ENCODE data around the gene TMEM117. TPM values are rescaled to one million over a fixed set of nuclear protein-coding genes. Genes with fewer than 3 reads are reported as not detected.

Gene TMEM117
- total RNA-seq, 2 donors from 2014 or later = 0.79 to 1.4 TPM

DNA sequence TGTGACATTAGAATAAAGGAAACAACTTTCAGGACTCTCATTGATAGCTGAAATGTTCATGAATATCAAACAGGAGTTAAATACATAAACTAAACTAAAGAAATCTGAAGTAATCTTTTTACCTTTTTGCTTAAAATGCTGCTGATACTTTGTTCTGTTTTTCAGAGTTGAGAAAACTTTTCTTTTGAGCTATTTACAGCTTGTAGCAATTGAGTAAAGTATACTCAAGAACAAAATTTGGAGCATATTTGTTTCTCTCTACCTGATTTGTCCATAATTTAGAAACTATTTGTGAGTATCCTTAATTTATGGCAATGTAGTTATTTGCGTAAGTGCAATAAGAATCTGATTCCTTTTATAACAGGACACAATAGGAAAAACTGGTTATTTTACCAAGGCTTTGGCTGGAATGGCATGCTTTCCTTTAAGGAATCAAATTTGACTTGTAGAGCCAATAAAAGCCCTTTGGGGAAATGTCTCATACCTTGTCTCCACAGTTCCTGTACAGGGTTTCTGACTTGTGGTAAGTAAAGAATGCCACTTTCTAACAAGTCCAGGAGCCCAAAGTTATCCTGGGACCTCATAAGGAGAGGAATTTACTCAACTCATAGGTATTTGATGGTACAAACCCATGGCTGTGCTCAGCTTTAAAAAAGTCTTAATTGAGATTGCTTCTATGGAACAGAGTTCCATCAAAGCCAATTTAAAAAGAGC lies 195.7 kb downstream of the TMEM117 start:
- no peak overlapping the region for H3K27ac ChIP-seq (ENCODE audit: low read depth, low read length)
- no peak overlapping the region for H3K9ac ChIP-seq (ENCODE audit: extremely low read depth, low read length, poor library complexity, severe bottlenecking)
- Mint-ChIP-seq H3K4me3 (no peak overlapping the region), H3K9me3 (peaks cover 18% of the 10 kb centered on the region), H3K4me1 (no peaks in the 10 kb centered on the region), H3K27me3 (ENCODE audit: insufficient read depth) (no peaks in the 10 kb centered on the region), H3K36me3 (ENCODE audit: low read depth) (no peaks in the 10 kb centered on the region), H3K27ac (no peak overlapping the region)
- H3K4me3 ChIP-seq (ENCODE audit: low read length) = peak overlapping the region; percentile 32
- H3K9me3 ChIP-seq (ENCODE audit: control insufficient read depth, low read length) = peaks cover 22% of the 10 kb centered on the region
- no peak for DNase-seq
- TF ChIP-seq, protein P1, sequence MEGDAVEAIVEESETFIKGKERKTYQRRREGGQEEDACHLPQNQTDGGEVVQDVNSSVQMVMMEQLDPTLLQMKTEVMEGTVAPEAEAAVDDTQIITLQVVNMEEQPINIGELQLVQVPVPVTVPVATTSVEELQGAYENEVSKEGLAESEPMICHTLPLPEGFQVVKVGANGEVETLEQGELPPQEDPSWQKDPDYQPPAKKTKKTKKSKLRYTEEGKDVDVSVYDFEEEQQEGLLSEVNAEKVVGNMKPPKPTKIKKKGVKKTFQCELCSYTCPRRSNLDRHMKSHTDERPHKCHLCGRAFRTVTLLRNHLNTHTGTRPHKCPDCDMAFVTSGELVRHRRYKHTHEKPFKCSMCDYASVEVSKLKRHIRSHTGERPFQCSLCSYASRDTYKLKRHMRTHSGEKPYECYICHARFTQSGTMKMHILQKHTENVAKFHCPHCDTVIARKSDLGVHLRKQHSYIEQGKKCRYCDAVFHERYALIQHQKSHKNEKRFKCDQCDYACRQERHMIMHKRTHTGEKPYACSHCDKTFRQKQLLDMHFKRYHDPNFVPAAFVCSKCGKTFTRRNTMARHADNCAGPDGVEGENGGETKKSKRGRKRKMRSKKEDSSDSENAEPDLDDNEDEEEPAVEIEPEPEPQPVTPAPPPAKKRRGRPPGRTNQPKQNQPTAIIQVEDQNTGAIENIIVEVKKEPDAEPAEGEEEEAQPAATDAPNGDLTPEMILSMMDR (conservative IDR thresholded peaks at IDR 0.05) = no peak
- WGBS, 2 experiments (ENCODE audit: insufficient coverage in 1 of 2, insufficient read length in 1 of 2) = 57% methylated on average over 1 of the region's 1 CpG; no CpG with 5 or more reads in 1 of the 2 experiments
- no peaks in the 10 kb centered on the region for H3K27me3 ChIP-seq (ENCODE audit: control insufficient read depth, insufficient read depth, low read length, poor library complexity, severe bottlenecking)
- H3K4me1 ChIP-seq (ENCODE audit: control insufficient read depth, insufficient read depth, low read length) = no peaks in the 10 kb centered on the region
- no peaks in the 10 kb centered on the region for H3K36me3 ChIP-seq (ENCODE audit: control insufficient read depth, insufficient read depth, low read length)

DNA sequence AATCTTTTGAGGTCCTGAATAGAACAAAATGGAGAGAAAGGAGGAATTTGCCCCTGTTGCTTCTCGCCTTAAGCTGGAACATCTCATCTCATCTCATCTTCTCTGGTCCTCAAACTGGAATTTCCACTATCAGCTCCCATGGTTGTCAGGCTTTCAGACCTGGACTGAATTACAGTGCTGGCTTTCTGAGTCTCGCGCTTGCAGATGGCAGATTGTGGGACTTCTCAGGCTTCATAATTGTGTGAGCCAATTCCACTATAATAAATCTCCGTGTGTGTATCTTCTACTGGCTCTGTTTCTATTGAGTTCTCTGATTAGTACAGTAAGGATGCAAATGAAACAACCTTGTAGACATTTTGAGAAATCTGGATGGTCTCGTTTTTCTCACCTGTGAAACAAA lies 199.0 kb downstream of the TMEM117 start:
- H3K4me1 Mint-ChIP-seq = no peaks in the 10 kb centered on the region
- H3K9me3 Mint-ChIP-seq = peaks cover 18% of the 10 kb centered on the region
- Histone ChIP-seq H3K9ac (ENCODE audit: extremely low read depth, low read length, poor library complexity, severe bottlenecking) (no peak overlapping the region), H3K36me3 (ENCODE audit: control insufficient read depth, insufficient read depth, low read length) (no peaks in the 10 kb centered on the region), H3K9me3 (ENCODE audit: control insufficient read depth, low read length) (peaks cover 22% of the 10 kb centered on the region), H3K4me1 (ENCODE audit: control insufficient read depth, insufficient read depth, low read length) (no peaks in the 10 kb centered on the region), H3K4me3 (ENCODE audit: low read length) (no peak overlapping the region), H3K27ac (ENCODE audit: low read depth, low read length) (no peak overlapping the region), H3K27me3 (ENCODE audit: control insufficient read depth, insufficient read depth, low read length, poor library complexity, severe bottlenecking) (no peaks in the 10 kb centered on the region)
- no peak overlapping the region for H3K4me3 Mint-ChIP-seq
- WGBS, 2 experiments (ENCODE audit: insufficient coverage in 1 of 2, insufficient read length in 1 of 2) = 95 to 100% methylated on average over 1 to 5 of the region's 5 CpGs
- no peak for DNase-seq
- H3K27ac Mint-ChIP-seq = no peak overlapping the region
- no peaks in the 10 kb centered on the region for H3K36me3 Mint-ChIP-seq (ENCODE audit: low read depth)
- H3K27me3 Mint-ChIP-seq (ENCODE audit: insufficient read depth) = no peaks in the 10 kb centered on the region
- TF ChIP-seq, protein P1 (conservative IDR thresholded peaks at IDR 0.05) = no peak

DNA sequence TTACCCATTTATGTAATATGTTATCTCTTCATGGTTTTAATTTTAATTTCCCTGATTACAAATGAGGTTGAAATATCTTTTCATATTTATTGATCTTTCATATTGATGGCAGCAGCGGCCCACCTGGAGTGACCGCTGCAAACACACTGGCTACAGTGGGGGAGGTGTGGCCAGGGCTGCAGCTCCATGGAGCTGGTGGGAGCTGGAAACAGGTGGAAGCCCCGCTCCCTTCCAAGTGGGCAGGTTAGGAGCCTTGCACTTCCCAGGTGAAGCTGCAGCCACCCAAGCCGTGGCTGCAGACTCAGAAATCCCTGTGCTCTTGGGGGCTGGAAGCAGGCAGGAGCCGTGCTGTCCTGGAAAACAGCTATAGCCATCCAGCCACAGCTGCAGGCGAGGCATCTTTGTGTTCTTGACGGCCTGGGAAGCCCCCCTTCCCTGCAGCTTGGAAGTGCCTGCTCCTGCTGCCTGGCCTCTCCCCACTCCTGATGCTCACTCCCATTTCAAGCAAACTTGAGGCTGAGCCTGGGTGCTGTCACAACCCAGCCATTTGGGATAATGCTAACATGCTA lies 201.1 kb downstream of the TMEM117 start:
- TF ChIP-seq, protein P1 (conservative IDR thresholded peaks at IDR 0.05) = no peak
- DNase-seq = no peak
- no peaks in the 10 kb centered on the region for H3K36me3 Mint-ChIP-seq (ENCODE audit: low read depth)
- no peaks in the 10 kb centered on the region for H3K27me3 ChIP-seq (ENCODE audit: control insufficient read depth, insufficient read depth, low read length, poor library complexity, severe bottlenecking)
- peaks cover 4% of the 10 kb centered on the region for H3K9me3 ChIP-seq (ENCODE audit: control insufficient read depth, low read length)
- H3K4me1 Mint-ChIP-seq = no peaks in the 10 kb centered on the region
- no peaks in the 10 kb centered on the region for H3K36me3 ChIP-seq (ENCODE audit: control insufficient read depth, insufficient read depth, low read length)
- H3K27ac ChIP-seq (ENCODE audit: low read depth, low read length) = no peak overlapping the region
- H3K9me3 Mint-ChIP-seq = peaks cover 7% of the 10 kb centered on the region
- no peaks in the 10 kb centered on the region for H3K4me1 ChIP-seq (ENCODE audit: control insufficient read depth, insufficient read depth, low read length)
- no peak overlapping the region for H3K4me3 ChIP-seq (ENCODE audit: low read length)
- H3K4me3 Mint-ChIP-seq = no peak overlapping the region
- no peak overlapping the region for H3K27ac Mint-ChIP-seq
- no peaks in the 10 kb centered on the region for H3K27me3 Mint-ChIP-seq (ENCODE audit: insufficient read depth)
- 86 to 90% methylated on average over 5 to 7 of the region's 7 CpGs for WGBS, 2 experiments (ENCODE audit: insufficient coverage in 1 of 2, insufficient read length in 1 of 2)
- H3K9ac ChIP-seq (ENCODE audit: extremely low read depth, low read length, poor library complexity, severe bottlenecking) = no peak overlapping the region

All from endodermal cell (in vitro differentiated cells).